Measurements from ENCODE around the gene UST.

Gene UST

GRCh38 chr6:148999929-149000468 is 253.2 kb downstream of the UST start:
- Histone ChIP-seq H3K9me2 (replicated peaks; ENCODE audit: low read depth, low read length) (no peaks in the 10 kb centered on the region), H2AFZ (ENCODE audit: low read length) (no peak overlapping the region), H3K36me3 (ENCODE audit: insufficient read depth, low read length) (no peaks in the 10 kb centered on the region), H3K79me2 (ENCODE audit: insufficient read depth, low read length) (no peaks in the 10 kb centered on the region), H4K20me1 (ENCODE audit: insufficient read depth, low read length, poor library complexity, severe bottlenecking) (no peaks in the 10 kb centered on the region), H3K4me2 (ENCODE audit: low read depth, low read length, poor library complexity, severe bottlenecking) (no peak overlapping the region), H3K27me3 (ENCODE audit: insufficient read depth, low read length, poor library complexity, severe bottlenecking) (no peaks in the 10 kb centered on the region), H3K9ac (ENCODE audit: low read depth, low read length, poor library complexity, severe bottlenecking) (no peak overlapping the region), H3F3A (ENCODE audit: low read depth) (no peaks in the 10 kb centered on the region), H3K9me3 (ENCODE audit: insufficient read depth, low read depth, low read length) (peaks cover 6% of the 10 kb centered on the region; the same call in 1 of the 2 replicates), H3K4me3 (ENCODE audit: low read length, poor library complexity, severe bottlenecking) (no peak overlapping the region), H3K4me1 (ENCODE audit: insufficient read depth, low read length, poor library complexity, severe bottlenecking) (no peaks in the 10 kb centered on the region)
- TF ChIP-seq CTCF (conservative IDR thresholded peaks at IDR 0.05; ENCODE audit: low read length): no peak
- TF ChIP-seq EZH2phosphoT487 (IDR thresholded peaks at IDR 0.05; ENCODE audit: borderline replicate concordance): no peak

- H3K36me3 ChIP-seq (ENCODE audit: insufficient read depth, low read length): no peaks in the 10 kb centered on the region; the same call in 1 of the 2 replicates
- no peak for TF ChIP-seq CTCF (conservative IDR thresholded peaks at IDR 0.05; ENCODE audit: low read length)
- no peak for TF ChIP-seq EZH2phosphoT487 (IDR thresholded peaks at IDR 0.05; ENCODE audit: borderline replicate concordance)
- no peaks in the 10 kb centered on the region for H3F3A ChIP-seq (ENCODE audit: low read depth)
- no peak overlapping the region for H3K4me3 ChIP-seq (ENCODE audit: low read length, poor library complexity, severe bottlenecking)
- H3K4me1 ChIP-seq (ENCODE audit: insufficient read depth, low read length, poor library complexity, severe bottlenecking): no peaks in the 10 kb centered on the region
- H3K4me2 ChIP-seq (ENCODE audit: low read depth, low read length, poor library complexity, severe bottlenecking): no peak overlapping the region
- peaks cover 6% of the 10 kb centered on the region; the same call in 1 of the 2 replicates for H3K9me3 ChIP-seq (ENCODE audit: insufficient read depth, low read depth, low read length)
- H3K27me3 ChIP-seq (ENCODE audit: insufficient read depth, low read length, poor library complexity, severe bottlenecking): no peaks in the 10 kb centered on the region
- no peak overlapping the region for H3K9ac ChIP-seq (ENCODE audit: low read depth, low read length, poor library complexity, severe bottlenecking)
- H3K79me2 ChIP-seq (ENCODE audit: insufficient read depth, low read length): no peaks in the 10 kb centered on the region
- H3K9me2 ChIP-seq (replicated peaks; ENCODE audit: low read depth, low read length): no peaks in the 10 kb centered on the region
- H2AFZ ChIP-seq (ENCODE audit: low read length): no peak overlapping the region
- H4K20me1 ChIP-seq (ENCODE audit: insufficient read depth, low read length, poor library complexity, severe bottlenecking): no peaks in the 10 kb centered on the region
Observed at GRCh38 chr6:149001422-149001821, 254.6 kb downstream of the UST start.

GRCh38 chr6:149003560-149003959 is 256.7 kb downstream of the UST start:
- no peaks in the 10 kb centered on the region for H3K4me1 ChIP-seq (ENCODE audit: insufficient read depth, low read length, poor library complexity, severe bottlenecking)
- TF ChIP-seq CTCF (conservative IDR thresholded peaks at IDR 0.05; ENCODE audit: low read length): no peak
- TF ChIP-seq EZH2phosphoT487 (IDR thresholded peaks at IDR 0.05; ENCODE audit: borderline replicate concordance): no peak
- H3K9me3 ChIP-seq (ENCODE audit: insufficient read depth, low read depth, low read length): peaks cover 6% of the 10 kb centered on the region; the same call in 1 of the 2 replicates
- no peak overlapping the region for H3K9ac ChIP-seq (ENCODE audit: low read depth, low read length, poor library complexity, severe bottlenecking)
- no peaks in the 10 kb centered on the region for H3F3A ChIP-seq (ENCODE audit: low read depth)
- H3K79me2 ChIP-seq (ENCODE audit: insufficient read depth, low read length): no peaks in the 10 kb centered on the region
- no peak overlapping the region for H3K4me2 ChIP-seq (ENCODE audit: low read depth, low read length, poor library complexity, severe bottlenecking)
- no peak overlapping the region for H3K4me3 ChIP-seq (ENCODE audit: low read length, poor library complexity, severe bottlenecking)
- no peaks in the 10 kb centered on the region for H3K9me2 ChIP-seq (replicated peaks; ENCODE audit: low read depth, low read length)
- H3K27me3 ChIP-seq (ENCODE audit: insufficient read depth, low read length, poor library complexity, severe bottlenecking): no peaks in the 10 kb centered on the region
- no peaks in the 10 kb centered on the region for H4K20me1 ChIP-seq (ENCODE audit: insufficient read depth, low read length, poor library complexity, severe bottlenecking)
- no peak overlapping the region for H2AFZ ChIP-seq (ENCODE audit: low read length)
- H3K36me3 ChIP-seq (ENCODE audit: insufficient read depth, low read length): no peaks in the 10 kb centered on the region; the same call in 1 of the 2 replicates

All from Loucy (cell line).